Measurements from ENCODE around the gene ZNF813. TPM values are rescaled to one million over a fixed set of nuclear protein-coding genes. Genes with fewer than 3 reads are reported as not detected.

The ZNF813 gene
- total RNA-seq, 1 experiment from 2014 or later: 6.3 TPM

GRCh38 chr19:53540091-53540490 is 72.6 kb downstream of the ZNF813 start:
- Histone ChIP-seq H3K9me3 (ENCODE audit: insufficient read depth, low read depth) (no peaks in the 10 kb centered on the region), H3K4me2 (no peak overlapping the region), H2AFZ (no peak overlapping the region), H3F3A (ENCODE audit: insufficient read depth, low read depth) (peaks cover 5% of the 10 kb centered on the region), H4K20me1 (ENCODE audit: insufficient read depth) (no peaks in the 10 kb centered on the region), H3K4me1 (replicated peaks; ENCODE audit: insufficient read depth) (peaks cover 24% of the 10 kb centered on the region), H3K36me3 (ENCODE audit: low read depth) (no peaks in the 10 kb centered on the region), H3K27me3 (ENCODE audit: insufficient read depth, low read depth) (no peaks in the 10 kb centered on the region), H3K79me2 (ENCODE audit: low read depth) (no peaks in the 10 kb centered on the region), H3K4me3 (no peak overlapping the region), H3K27ac (no peak overlapping the region), H3K9me2 (ENCODE audit: insufficient read depth) (no peaks in the 10 kb centered on the region)
- intact Hi-C loops (cut with micrococcal nuclease; ENCODE audit: unreplicated experiment): no loop called here
- DNase-seq: no peak
- POLR2A ChIA-PET (ENCODE audit: unreplicated experiment): no interaction called here
- BruUV-seq (replicated peaks): no TSS peak
- TF ChIP-seq EZH2 (IDR thresholded peaks at IDR 0.05; ENCODE audit: low read depth) (no peak), CTCF (conservative IDR thresholded peaks at IDR 0.05) (no peak)
- CTCF ChIA-PET: no interaction called here

GRCh38 chr19:53541971-53542370 is 74.4 kb downstream of the ZNF813 start:
- intact Hi-C loops (cut with micrococcal nuclease; ENCODE audit: unreplicated experiment): no loop called here
- no peak overlapping the region for H2AFZ ChIP-seq
- H3K27ac ChIP-seq: peak overlapping the region; percentile 68
- peak overlapping the region; percentile 26; the same call in 1 of the 2 replicates for H3K4me2 ChIP-seq
- CTCF ChIA-PET: no interaction called here
- no peaks in the 10 kb centered on the region for H3K9me2 ChIP-seq (ENCODE audit: insufficient read depth)
- H3K36me3 ChIP-seq (ENCODE audit: low read depth): no peaks in the 10 kb centered on the region
- H3K4me1 ChIP-seq (replicated peaks; ENCODE audit: insufficient read depth): peaks cover 31% of the 10 kb centered on the region
- TF ChIP-seq EZH2 (IDR thresholded peaks at IDR 0.05; ENCODE audit: low read depth) (no peak), CTCF (conservative IDR thresholded peaks at IDR 0.05) (no peak)
- no peaks in the 10 kb centered on the region for H3K79me2 ChIP-seq (ENCODE audit: low read depth)
- peaks cover 5% of the 10 kb centered on the region for H3F3A ChIP-seq (ENCODE audit: insufficient read depth, low read depth)
- no peak overlapping the region for H3K4me3 ChIP-seq
- POLR2A ChIA-PET (ENCODE audit: unreplicated experiment): no interaction called here
- BruUV-seq (replicated peaks): no TSS peak
- H3K27me3 ChIP-seq (ENCODE audit: insufficient read depth, low read depth): no peaks in the 10 kb centered on the region
- H4K20me1 ChIP-seq (ENCODE audit: insufficient read depth): no peaks in the 10 kb centered on the region
- DNase-seq: peak in 1 of 2 experiments; percentile 83
- H3K9me3 ChIP-seq (ENCODE audit: insufficient read depth, low read depth): no peaks in the 10 kb centered on the region

- ChIA-PET CTCF (no interaction called here), POLR2A (ENCODE audit: unreplicated experiment) (no interaction called here)
- Histone ChIP-seq H3K9me3 (ENCODE audit: insufficient read depth, low read depth) (no peaks in the 10 kb centered on the region), H3K27me3 (ENCODE audit: insufficient read depth, low read depth) (no peaks in the 10 kb centered on the region), H3K27ac (peak overlapping the region; percentile 33), H3K79me2 (ENCODE audit: low read depth) (no peaks in the 10 kb centered on the region), H2AFZ (no peak overlapping the region), H3K9me2 (ENCODE audit: insufficient read depth) (no peaks in the 10 kb centered on the region), H3K36me3 (ENCODE audit: low read depth) (peaks cover 10% of the 10 kb centered on the region; the same call in 1 of the 2 replicates), H3K4me3 (no peak overlapping the region), H4K20me1 (ENCODE audit: insufficient read depth) (no peaks in the 10 kb centered on the region), H3K4me2 (peak overlapping the region; percentile 17), H3K4me1 (replicated peaks; ENCODE audit: insufficient read depth) (peaks cover 31% of the 10 kb centered on the region), H3F3A (ENCODE audit: insufficient read depth, low read depth) (peaks cover 5% of the 10 kb centered on the region)
- peak; percentile 82 to 86 for DNase-seq
- TF ChIP-seq CTCF (conservative IDR thresholded peaks at IDR 0.05): no peak
- intact Hi-C loops (cut with micrococcal nuclease; ENCODE audit: unreplicated experiment): loop anchor here (1.0 kb wide), 2 partner anchors 25 to 67 kb away; no protein-coding TSS in a partner anchor
- TSS peak; percentile 72 for BruUV-seq (replicated peaks)
Observed at GRCh38 chr19:53545271-53546065, 77.9 kb downstream of the ZNF813 start.

Other genes starting within 250 kb of the ZNF813 start
- 10.2 and 14.5 TPM in 2 replicates for gene ZNF677, start 212.9 kb upstream of the ZNF813 start, total RNA-seq (2021)
- gene VN1R2, start 209.4 kb upstream of the ZNF813 start, total RNA-seq (2021): not detected in 2 replicates
- not detected in 2 replicates for gene VN1R4, start 200.0 kb upstream of the ZNF813 start, total RNA-seq (2021)
- 8.2 and 8.6 TPM in 2 replicates for gene ZNF845, start 134.0 kb upstream of the ZNF813 start, total RNA-seq (2021)
- gene ZNF525, start 102.0 kb upstream of the ZNF813 start, total RNA-seq (2021): 19.7 and 21.8 TPM in 2 replicates
- 12.1 and 12.5 TPM in 2 replicates for gene ZNF765, start 72.6 kb upstream of the ZNF813 start, total RNA-seq (2021)
- 15.6 and 16.4 TPM in 2 replicates for gene ZNF761, start 35.7 kb upstream of the ZNF813 start, total RNA-seq (2021)
- 39.2 and 51.6 TPM in 2 replicates for gene ZNF331, start 70.4 kb downstream of the ZNF813 start, total RNA-seq (2021)
- gene DPRX, start 164.3 kb downstream of the ZNF813 start, total RNA-seq (2021): not detected in 2 replicates

All from PC-9 (cell line).